Measurements from ENCODE around the gene ANKDD1B. TPM values are rescaled to one million over a fixed set of nuclear protein-coding genes. Genes with fewer than 3 reads are reported as not detected.

ANKDD1B gene
- 1.3 TPM for total RNA-seq

DNA sequence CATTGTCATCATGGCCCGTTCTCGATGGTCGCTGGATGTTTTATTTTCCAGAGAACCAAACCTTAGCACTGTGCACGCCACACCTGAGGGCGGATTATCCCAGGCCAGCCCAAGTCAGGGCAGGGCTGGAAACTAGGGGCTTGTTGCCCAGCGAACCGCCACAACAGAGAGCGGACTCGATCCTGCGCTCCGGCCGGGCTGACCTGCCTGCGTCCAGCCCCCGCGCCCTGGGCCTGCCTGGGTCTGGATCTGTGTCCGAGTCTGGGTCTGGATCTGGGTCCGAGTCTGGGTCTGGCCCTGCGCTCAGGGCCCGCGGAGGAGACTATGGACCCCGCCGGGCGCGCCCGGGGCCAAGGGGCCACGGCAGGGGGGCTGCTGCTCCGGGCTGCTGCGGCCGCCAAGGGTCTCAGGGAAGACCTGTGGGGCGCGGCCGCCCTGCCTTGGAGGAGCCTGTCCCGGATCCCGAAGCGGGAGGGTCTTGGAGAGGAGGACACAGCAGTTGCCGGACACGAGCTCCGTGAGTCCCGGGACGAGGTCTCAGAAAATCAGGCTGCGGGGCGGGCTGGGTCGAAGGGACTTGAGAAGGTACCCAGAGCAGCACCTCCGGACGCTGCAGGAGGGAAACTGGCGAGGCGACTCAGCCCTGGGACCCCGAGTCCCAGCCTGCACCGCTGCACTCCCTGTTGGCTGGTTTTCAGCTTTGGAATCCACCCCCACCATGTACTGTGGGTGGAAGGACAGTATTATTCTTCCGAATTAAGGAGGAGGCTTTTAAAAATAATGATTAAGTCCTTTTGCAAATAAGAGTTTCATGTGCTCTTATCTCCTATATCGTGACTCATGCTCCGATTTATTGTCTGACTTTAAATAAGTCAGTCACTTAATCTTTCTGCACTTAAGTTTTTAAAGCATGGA, at the start of gene ANKDD1B:
Gene ANKDD1B, plus strand, starts transcription at position 143 of the 915 bp plus-strand sequence. Its CDS starts 182 bp downstream, at position 325.

DNA sequence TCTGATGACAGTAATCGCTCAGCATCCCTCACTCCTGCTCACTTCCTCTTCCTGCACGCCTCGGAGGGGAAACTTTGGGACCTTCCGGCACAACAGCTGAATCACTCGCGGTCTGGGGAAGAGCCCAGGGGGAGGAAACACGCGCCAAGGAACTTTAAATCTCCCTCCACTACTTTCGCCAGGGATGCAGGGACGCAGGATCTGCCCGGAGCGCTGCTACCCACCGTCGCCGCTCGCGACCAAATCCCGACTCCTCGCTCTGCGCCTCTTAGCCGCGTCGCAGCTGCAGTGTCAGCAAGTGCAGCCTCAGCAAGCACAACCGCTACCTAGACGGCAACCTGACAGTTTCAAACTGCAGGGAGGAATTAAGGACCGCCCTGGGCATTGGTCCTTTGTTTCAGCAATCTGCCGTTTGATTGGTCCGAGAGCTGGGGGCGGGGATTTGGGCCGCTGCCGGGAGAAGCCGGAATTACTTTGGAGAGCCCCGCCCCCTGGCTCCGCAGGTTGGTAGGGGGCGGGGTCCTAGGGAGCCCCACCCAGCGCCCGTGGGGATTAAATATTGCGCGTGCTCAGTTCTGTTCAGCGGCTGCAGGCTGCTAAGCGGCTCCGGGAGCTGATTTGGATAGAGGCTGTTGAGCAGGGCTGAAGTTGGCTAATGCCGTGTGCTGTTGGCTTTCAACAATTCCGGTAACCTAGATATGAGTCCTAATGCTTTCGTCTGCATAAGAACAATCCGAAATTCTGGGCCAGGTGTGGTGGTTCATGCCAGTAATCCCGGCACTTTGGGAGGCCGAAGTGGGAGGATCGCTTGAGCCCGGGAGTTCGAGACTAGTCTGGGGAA, 106.0 kb downstream of the ANKDD1B start, which contains the start of gene POC5:
Gene POC5, minus strand, starts transcription at position 356 of the 841 bp plus-strand sequence. CDS start 4,500 bp downstream, outside the sequence.

Small RNA genes lying within 50 kb of the gene (small RNA-seq; reads per million reads assigned to genes)
- not detected for gene RNU6-680P (ENCODE audit: low replicate concordance)

Other genes with a start within 250 kb of the ANKDD1B start
- gene CERT1, start 99.8 kb upstream of the ANKDD1B start, total RNA-seq: 61.7 TPM
- gene POLK, start 99.6 kb upstream of the ANKDD1B start, total RNA-seq: 74.2 TPM
- 14.1 TPM for gene POC5, start 106.0 kb downstream of the ANKDD1B start, total RNA-seq